OCI-M2 (cell line): ENCODE data around the gene C9.
"Not testable (repeated sequence)": the region's sequence is repeated elsewhere in the genome, so short reads cannot be mapped to it uniquely, and the experiment has no call there.

Source experiments
- DNase-seq: peaks from one replicate; lab custom pipeline; 2025; ENCODE audit not compliant: unreplicated experiment; lab: John Stamatoyannopoulos, UW

C9 gene

DNA sequence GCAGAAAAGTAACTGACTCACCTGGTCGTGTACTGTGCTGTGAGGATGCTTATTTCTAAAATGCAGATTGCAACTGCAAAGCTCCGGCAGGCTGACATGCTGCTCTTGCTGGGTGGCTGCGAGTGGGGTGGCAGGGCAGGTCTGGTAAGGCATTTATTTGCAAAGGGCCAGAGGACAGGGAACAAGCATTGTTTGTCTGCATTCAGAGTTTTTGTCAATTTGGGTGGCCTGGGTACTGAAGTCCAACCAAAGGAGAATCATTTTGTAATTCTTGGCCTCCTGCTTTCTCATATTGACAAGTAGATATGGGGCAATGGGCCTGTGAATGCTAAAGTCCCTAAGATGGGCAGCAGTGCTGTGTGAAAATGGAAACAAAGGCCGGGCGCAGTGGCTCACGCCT, at the start of gene C9:
C9 (minus strand) TSS at position 129 of the 400 bp plus-strand sequence; CDS start at position 98, 31 bp downstream.
- no peak for DNase-seq

DNA sequence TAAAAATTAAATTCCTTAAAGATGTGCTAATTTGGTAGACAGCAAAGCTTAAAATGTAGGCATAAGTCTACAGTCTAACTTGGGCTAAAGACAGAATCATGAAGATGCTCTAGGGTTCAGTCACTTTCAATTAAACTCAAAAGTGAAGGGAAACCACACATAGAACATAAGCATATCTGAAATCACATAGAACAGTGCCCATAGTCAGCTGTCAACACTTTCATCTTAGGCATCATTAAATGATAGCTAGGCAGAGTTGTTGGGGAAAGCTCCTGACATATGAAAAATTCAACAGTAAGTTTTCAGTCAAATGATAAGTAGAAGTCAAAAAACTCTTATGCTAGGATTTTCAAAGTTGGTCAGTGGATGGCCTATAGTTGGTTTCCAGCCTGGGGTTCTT, 49.5 kb upstream of the C9 start:
- DNase-seq: no peak

DNA sequence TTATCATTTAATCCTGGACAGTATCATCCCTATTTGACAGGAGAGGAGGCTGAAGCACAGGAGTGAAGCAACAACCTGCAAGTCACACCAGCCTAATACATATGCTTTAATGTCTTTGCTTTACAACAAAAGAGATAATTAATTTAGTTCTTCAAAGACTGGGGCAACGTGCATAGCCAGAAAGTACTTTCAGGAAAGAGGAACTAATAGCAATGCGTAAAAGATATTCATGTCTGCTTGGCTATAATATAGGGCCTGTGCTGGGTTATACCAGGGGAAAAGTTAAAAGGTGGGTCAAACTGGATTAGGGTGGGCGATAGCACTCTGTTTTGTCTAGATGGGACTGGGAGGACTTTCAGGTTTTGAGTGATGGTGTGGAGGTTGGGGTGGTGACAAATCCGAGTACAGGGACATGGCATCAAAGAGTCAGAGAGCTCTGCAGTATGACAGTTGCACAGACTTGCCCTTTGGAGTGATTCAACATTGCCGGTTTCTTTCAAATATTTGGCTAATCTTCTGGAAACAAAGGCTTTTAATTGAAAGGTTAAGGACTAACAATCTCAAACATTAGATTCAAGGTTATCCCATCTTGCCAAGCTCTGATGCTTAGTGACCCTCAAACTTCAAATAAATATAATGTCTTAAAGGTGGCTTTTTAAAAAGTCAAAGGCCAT, 48.6 kb upstream of the C9 start:
- DNase-seq: no peak

DNA sequence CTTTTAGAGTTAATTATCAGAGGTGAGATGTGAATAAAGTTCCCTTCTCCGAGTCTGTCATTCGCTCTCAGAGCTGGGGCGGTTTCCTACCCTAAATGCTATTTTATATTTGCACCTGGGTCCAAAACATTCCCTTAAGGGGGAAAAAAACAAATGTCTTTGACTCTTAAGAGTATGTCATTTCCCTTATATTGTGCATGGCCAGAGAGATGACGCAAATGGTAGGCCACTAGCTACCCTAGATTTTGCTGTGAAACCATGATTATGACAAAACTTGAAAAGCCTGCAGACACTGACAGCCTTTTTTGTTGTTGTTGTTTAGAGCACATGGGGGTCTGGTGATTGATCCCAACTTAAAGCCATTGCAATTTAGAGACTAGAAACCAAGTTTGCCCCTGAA, 47.7 kb upstream of the C9 start:
- DNase-seq: no peak

DNA sequence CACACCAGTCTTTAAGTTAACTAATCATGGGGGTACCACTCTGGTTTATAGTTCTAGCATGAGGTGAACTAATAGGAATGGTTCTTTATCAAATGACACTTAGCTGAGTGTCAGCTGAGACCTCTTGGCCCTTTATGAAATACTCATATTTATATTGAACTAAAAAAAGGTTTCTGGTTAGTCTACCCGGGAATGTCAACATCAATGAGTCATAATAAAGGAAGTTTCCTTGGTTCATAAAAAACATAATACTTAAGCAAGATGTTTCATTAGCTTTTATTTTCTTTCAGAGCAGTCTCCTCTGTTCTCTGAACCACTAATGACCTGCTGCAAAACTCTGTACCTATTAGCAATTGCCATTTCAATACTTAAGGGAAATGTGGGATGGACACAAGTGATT, 46.8 kb upstream of the C9 start:
- no peak for DNase-seq

DNA sequence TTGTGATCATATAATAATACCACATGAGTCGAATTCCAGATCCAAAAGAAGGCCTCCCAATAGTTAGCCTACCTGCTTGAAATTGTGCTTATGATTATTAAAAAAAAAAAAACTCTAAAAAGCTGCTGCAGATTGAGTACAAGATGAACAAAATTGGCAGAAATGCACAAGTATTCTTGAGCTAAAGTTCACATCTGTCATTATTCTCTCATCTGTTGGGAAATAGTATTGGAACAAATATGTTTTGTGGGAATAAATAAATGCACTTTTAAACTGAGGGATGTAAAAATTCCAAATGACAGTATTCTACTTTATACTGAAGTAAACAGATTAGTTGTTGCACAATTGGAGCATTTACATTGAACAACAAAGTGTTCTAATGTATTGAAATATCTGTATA, 44.7 kb upstream of the C9 start:
- no peak for DNase-seq

DNA sequence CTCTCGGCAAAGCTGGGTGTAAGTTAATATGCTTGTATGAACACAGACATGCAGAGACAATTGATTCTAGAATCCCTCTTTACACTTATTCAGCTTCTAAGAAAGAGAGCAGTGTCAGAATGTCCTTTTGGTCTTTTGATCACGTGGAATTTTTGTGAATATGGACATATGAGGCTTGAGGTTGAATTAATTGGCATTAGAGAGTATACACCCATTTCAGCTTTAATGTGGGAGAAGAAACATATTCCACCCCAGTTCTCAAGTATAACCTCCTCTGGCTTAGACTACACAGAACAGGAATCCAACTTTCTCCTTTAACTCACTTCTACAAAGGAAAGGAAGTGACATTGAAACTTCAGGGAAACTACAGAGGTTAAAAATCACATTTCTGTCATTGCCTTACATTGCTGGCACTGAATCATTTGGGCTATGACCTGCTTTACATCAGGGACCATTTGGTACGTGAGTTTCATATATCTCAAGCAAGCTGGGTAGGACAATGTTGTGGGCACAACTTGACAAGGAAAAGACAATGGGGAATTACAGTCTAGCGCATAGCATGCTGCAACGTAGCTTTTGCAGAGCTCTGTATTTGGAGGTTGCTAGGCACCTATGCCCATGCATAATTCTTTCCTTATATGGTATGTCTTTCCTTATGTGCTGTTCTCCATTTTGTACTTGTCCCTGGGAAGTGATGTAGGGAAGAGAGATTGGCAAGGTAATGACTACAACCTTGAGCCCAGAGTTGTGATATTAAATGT, 41.0 kb upstream of the C9 start:
- DNase-seq: no peak

DNA sequence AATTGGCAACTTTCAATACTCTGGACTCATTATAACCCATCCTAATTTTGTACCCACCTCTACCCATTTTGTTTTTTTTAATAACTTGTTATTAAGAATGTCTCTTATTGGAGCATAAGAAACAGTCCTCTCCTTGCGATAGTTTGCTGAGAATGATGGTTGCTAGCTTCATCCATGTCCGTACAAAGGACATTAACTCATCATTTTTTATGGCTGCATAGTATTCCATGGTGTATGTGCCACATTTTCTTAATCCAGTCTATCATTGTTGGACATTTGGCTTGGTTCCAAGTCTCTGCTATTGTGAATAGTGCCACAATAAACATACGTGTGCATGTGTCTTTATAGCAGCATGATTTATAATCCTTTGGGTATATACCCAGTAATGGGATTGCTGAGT, 39.5 kb upstream of the C9 start:
- not testable (repeated sequence) for DNase-seq

DNA sequence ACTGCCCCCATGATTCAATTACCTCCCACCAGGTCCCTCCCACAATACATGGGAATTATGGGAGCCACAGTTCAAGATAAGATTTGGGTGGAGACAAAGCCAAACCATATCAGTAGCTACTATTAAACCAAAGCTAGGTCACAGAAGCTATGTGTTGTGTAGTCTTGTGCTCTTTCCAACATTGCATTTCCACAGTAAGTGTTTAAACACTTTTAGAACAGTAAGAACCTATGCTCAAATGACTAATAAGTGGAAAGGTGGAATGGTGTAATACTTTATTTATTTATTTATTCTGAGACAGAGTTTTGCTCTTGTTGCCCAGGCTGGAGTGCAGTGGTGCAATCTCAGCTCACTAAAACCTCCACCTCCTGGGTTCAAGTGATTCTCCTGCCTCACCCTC, 37.8 kb upstream of the C9 start:
- not testable (repeated sequence) for DNase-seq

DNA sequence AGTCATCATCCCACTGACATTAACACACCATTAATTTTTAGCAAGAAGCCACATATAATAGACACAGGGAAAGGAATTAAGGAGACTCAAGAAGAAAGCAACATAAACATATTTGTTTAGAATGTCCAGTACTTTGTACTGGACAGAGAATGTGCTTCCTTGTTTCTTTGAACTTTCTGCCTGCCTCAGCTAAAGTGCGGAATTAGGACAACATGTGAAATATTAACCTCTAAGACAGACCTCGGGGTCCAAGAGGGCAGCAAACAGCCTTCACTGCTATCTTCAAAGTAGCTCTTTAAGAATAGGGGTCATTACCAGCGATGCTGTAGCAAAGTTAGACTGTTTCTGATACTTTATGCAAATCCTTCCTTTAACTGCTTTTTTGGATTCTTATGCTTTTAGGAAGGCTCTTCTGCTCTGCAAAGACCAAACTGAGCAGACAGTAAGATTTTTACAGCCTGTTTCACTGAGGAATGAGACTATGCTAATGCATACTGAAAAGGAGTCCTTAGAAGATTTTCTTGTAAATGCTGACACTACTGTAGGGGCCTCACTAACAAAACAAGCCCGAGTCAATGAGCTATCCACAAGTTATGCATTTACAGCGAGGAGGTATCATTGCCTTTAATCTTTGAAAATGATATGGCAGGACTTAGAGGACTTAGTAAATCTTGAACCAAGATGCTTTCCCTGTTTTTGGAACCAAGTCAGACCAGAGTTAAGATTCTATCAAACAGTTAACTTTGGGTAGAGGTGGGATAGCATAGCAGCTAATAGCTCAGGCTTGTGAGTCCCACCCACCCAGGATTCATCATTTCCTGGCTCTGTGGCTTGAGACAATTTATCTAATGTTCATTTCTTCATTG, 36.7 kb upstream of the C9 start:
- no peak for DNase-seq

DNA sequence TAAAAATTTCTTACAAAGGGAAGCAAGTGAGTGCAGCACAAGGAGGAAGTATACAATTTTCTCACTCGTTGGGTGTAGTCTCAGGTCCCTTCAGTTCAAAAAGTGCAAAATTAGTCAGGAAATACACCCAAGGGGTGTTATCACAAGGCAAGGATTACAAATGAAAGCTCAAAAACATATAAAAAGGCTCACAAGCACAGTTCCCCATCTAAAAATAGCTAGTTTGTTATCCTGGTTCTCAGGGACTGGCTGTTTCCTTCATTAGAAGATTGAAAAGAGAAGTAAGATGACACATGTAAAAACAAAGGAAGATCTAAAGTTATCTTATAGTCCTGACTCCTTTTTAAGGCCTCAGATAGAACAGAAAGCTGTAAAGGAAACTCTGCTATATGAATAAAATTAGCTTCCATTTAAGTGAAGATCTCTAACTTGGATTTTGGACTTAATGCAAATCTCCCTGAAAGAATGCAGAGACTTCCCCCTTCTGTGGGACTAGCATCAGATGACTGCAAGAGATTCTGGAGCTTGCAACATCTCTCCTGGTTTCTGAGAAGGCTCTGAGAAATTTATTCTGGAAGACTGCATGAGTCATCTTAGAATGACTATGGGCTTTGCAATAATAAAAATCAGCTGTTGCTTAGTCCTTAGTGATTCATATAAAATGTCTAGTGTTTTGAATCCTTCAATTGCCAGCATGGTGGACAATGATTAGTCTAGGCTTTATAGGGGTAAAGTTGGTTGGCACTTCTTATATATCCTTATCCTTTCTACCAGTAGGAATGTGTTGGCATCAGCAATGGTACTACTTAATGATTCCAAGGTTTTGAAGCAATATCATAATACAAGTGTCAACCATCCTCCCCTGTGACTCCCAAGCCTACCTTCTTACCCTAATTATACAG, 35.1 kb upstream of the C9 start:
- DNase-seq: no peak

DNA sequence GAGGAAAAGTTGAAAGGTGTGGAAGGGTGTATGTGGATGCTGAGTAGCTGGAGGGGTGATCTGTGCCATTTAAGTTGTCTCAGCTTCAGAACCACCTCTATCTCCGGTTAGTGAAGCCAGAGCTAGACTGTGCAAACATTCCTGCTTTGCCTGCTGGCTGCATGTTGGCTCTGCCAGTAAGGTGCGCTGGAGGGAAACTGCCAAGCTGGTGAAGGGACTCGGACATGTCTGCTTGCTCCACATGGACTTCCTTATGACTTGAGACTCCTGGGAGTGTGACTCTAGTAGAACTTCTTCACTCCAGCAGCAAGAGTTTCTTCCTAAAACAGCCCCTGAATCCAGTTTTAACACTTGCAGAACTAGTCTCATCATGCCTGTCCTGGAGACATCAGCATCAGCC, 32.5 kb upstream of the C9 start:
- DNase-seq: no peak

DNA sequence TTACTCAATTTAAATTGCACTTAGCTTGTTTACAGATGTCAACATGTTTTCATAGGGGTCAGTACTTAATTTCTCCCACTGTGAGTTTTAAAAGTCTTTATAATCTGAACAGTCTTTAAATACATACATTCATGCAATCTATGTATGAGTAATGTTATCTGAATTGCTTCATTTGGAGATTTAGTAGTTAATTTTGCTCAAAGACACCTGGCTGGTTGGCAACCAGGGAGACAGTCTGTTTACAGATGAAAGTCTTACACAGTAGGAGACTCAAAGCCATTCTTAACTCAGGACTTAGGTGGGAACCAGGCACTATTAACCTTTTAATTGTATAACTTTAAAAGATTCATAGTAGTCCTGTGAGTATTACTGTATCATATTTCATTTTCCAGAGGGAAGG, 31.2 kb upstream of the C9 start:
- DNase-seq: no peak

DNA sequence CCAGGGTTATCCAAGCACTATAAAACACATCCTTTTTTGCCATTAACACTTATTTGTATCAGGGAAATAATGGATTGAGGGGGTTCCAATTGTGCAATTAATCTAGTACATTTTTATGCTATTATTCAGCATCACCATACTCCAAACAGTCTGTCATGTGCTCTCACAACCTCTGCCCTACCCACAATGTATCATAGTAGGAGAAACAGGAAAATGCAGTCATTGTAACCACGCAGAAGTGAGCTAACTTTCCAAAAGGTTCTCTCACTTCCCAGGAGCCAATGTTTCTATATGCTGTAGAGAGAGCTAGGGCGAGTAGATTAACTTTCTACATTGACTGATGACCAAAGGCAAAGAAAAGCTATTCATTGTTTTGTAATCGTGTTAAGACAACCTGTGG, 30.7 kb upstream of the C9 start:
- DNase-seq: no peak

DNA sequence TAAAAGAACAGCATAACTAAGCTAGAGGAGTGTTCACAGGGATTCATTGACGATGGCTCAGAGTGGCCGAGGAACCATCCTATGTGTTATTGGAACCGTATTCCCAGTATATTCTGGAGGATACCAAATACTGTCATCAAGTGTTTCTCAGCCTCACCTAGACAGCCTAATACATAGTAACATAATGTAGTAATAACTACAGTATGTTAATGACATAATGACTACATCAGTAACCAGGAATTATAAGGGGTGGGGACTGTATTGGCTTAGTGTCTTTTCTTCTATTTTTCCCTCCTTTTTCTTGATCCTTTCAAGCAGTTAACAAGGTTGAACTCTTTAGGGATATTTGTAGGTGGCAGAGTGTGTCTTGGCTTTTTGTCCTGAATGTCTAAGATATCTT, 26.6 kb upstream of the C9 start:
- DNase-seq: no peak

DNA sequence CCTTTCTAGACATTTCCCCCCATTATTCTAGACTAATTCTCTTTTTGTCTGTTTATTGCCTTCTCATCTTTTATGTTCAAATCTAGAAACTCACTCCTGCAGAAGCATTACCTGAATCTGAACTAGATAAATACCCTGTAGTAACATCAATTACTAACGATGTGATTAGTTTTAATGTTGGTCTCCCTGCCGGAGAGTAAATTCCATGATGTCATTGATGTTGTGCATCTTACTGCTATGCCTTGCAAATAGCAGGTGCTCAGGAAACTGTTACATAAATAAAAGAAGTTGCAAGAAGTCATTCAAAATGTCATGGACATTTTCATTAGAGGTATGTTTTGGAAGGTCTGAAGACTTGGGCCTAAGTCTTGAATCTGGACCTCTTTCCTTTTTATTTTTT, 23.0 kb upstream of the C9 start:
- DNase-seq: no peak

DNA sequence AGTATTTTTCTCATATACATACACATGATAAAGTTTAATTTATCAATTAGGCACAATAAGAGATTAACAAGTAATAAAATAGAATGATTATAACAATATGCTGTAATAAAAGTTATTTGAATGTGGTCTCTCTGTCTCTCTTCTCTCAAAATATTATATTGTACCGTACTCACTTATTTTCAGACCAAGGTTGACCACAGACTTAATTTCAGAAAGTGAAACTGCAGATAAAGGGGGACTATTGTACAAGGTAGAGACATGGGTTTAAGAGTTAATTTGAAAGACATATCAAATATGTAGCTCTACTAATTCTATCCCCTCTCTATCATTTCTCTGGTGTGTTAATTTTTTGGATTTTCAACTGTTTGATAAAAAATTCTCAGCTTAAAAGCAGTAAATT, 20.0 kb upstream of the C9 start:
- no peak for DNase-seq

DNA sequence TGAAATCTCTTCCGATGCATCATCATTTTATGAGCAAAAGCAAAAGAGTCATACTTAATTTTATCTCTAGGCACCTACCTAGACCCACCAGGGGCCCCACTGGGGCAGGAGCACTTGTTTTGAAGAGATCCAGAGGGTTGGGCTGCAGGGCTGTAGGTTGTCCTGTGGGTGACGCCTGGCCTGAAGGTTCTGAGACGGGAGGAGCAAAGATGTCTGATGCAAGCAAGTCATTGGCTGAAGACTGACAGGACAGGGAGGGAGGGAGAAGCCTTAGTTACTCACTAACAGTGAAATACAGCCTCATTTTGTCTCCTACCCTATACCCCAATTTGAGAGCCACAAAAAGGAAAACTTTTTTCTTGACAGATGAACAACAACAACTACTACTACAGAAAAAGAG, 17.1 kb upstream of the C9 start:
- DNase-seq: no peak

DNA sequence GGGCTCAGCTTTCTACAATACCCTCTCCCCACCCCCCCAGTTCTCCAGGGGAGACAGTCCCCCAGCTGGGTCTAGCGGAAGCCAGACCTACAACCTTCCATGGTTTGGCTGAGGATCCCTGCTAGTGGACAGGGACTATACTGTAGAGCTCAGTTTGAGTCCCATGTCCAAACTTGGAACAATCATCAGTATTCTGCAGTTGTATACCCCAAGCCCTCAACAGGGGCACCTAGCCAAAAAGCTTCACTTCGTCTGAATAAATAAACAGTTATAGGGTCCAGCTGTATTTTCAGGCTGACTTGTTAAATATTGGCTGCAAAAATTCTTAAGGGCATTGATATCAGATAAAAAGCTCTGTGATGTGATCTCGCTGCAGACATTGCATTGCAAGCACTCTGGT, 15.4 kb upstream of the C9 start:
- DNase-seq: no peak

DNA sequence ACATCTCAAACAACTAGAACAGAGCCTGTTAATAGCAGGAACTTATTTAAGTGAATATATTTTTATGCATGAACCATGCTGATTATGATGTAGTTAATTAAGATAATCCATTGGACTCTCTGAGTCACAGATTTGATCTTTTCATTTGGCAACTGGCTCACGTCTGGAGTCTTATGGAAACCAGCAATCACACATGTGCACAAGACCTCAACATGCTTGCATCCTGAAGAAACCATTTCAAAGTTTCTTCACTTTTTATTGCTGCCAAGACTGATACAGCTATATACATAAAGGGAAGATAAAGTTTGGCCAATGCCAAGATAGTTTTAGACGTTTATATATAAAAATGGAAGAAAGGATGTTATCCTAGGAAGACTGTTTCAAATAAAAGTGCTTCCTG, 13.3 kb upstream of the C9 start:
- DNase-seq: no peak

DNA sequence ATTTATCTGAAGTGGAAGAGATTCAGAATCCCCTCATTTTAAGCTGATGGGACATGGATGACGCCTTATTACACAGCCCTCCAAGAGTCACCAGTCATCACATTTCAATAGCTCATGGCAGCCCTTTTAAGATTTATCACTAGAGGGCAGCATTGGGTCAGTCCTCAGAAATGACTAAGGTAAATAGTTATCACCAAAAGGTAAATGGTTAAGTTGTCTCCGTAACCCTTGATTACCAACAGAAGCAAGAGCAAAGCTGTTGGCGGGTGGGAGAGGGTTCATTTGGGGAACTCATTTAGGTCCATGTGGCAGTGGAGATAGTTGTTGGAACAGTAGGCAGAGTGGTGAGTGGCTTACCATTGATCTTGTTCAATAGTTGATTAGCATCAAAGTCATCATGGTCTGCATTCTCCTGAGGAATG, 12.0 kb upstream of the C9 start:
- DNase-seq: no peak
